HuH-7.5 (cell line): ENCODE measurements around the gene MRPL44.
"Not testable (repeated sequence)": the region's sequence is repeated elsewhere in the genome, so short reads cannot be mapped to it uniquely, and the experiment has no call there.

Experiments
- DNase-seq: peaks from one replicate; pipeline ENCODE4 v3.0.0; 2011; ENCODE audit warnings: low spot score

Gene MRPL44

DNA sequence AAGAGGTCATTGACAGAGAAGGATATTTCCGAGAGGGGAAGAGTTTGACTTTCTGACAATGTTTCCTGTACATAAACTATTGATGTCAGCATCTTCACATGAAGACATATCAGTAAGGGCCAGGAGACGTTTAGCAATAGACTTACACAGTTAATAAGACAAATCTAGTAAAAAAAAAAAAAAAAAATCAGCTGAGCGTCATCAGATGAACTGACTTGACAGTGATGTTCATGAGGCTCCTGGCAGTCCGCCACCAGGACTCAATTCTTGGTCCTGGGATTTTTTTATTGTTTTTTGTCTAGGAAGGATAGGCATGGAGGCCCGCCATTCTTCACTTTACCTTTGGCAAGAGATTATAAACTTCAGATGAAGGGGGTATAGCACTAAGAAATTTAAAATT lies 14.5 kb downstream of the MRPL44 start:
- DNase-seq: no peak

DNA sequence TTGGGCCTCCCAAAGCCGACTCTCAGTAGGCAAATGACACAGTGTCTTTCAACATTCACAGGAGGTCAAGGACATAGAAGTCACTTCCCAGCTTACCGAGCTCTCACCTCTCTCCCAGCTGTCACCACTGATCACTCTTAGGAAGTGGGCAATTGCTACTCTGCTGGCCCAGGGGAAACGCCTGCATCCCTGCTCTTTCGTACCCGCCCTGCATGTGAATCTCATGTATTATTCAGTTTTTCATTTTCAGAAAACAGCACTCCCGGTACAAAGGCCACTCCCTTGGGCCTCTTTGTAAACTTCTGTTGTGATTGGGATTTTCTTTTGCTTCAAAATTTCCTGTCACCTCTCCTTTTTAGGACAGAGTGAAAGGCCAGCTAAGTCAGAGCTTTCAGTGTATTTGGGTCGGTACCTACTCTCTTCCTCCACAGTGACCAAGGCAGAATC lies 15.4 kb downstream of the MRPL44 start:
- DNase-seq: no peak

GRCh38 chr2:223973606-223974005 lies 16.3 kb downstream of the MRPL44 start:
- DNase-seq: no peak

- DNase-seq: no peak
These were observed 19.5 kb downstream of the MRPL44 start for GRCh38 chr2:223976635-223977226.

GRCh38 chr2:223978451-223978850 lies 21.2 kb downstream of the MRPL44 start:
- DNase-seq: no peak

DNA sequence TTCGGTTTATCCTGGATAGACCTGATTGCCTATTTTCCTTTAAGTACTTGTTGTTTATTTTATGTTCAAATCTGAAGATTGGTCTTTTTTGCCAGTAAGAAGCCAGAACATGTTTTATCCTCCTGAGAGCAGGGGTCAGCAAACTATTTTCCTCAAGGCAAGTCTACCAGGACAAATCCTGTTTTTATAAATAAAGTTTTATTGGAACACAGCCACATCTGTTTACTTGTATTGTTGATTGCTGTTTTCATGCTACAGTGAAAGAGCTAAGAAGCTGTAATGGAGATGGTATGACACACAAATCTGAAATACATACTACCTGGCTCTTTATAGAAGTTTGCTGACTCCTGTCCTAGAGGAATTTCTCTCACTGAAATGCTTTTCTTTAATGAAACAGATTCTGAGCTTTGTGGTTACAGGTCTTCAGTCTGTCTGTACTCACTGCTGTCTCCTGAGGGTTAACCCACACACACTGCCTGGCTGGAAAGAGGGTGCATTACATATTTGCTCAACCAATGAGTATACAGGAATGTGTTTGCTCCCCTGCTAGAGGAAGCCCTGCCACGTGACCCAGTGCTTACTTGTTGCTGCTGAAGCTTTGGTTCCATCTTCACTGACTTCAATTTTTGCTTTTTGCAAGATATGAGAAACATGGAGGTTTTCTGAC lies 22.6 kb downstream of the MRPL44 start:
- no peak for DNase-seq

GRCh38 chr2:223980397-223980735 lies 23.1 kb downstream of the MRPL44 start:
- DNase-seq: no peak

GRCh38 chr2:223980803-223981202 lies 23.5 kb downstream of the MRPL44 start:
- no peak for DNase-seq

DNA sequence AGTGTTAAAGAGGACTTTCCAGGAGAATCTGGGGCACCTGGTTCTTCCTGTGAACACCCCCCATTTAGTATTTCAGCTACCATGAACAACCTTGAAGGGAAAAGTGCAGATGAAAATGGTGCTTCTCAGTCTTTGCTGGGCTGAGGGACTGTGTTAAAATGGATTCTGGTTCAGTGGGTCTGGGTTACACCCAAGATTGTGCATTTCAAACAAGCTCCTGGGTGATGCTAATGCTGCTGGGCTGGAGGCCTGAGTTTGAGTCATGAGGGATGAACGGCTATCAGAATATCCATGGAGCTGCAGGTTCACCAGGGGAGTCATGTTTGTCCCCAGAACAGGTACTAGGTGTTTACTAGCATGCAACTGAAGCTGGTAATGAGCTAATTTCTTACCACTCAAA lies 24.0 kb downstream of the MRPL44 start:
- DNase-seq: no peak

GRCh38 chr2:223989206-223989855 lies 32.1 kb downstream of the MRPL44 start:
- no peak for DNase-seq

GRCh38 chr2:223989856-223990232 lies 32.6 kb downstream of the MRPL44 start:
- DNase-seq: no peak

- no peak for DNase-seq
These were observed 34.3 kb downstream of the MRPL44 start for GRCh38 chr2:223991611-223992010.

DNA sequence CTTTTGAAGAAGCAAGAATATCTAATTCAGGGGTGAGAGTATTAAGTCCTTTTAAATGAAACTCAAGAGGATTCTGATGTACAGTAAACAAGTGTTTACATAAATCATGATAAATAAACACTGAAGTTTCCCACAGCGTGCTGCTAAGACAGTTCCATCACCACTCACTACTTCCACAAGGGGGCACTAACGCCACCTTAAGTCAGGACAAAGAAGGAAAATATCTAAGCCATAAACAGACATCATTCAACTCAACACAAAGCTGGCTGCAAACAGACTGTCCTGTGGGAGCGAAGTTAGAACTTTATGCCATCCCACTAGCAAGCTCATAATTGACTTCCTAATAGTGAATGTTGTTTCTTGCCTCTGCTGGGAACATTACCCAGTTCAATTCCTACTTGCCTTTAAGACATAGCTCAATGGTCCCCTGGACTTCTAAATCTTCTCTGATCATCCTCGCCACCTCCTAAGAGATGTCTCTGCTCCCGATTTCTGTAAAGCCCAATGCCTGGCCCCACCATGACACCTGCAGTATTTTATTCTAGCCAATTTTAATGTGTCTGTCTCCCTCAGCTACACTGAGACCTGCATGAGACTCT lies 36.5 kb downstream of the MRPL44 start:
- DNase-seq: peak; percentile 55

DNA sequence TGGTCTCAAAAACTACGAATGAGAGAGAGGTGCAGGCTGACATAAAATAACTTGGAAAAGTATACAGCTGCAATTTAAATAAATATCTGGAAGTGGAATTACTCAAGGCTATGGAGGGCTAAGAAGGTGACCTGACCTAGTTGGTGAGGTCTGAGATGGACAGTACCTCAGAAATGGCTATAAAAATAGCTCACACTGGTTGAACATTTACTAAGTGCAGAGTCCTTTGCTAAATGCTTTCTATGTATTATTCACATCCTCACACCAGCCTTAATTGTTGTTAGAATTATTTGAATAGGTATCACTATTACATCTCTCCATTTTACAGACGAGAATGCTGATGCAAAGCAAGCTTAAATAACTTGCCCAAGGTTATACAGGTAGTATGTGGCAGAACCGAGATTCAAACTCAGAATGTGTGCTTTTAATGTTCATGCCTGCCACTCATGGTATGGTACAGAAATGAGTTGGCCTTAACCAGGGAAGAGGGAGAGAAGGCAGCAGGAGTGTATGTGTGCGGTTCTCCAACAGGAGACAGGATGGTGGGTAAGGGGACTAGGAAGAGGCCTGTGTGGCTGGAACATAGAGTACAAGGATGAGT lies 37.4 kb downstream of the MRPL44 start:
- no peak for DNase-seq

DNA sequence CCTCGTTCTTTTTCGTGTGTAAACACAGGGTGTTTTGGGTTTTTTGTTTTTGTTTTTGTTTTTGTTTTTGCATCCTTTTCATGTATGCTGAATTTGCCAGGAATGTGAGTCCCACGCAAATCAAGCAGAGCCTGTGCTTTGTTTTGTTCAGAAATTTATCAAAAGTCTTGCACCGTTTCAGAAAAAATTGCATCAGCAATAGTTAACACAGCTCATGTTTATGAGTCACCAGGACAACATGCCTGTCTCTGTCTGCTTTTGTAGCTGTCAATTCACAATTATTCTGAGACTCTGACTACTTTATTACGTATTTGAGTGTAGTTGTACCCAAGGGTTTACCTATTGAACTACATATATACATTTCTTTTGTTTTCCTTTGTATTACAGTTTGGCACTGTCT lies 38.3 kb downstream of the MRPL44 start:
- peak; percentile 24 for DNase-seq

GRCh38 chr2:223996391-223996790 lies 39.1 kb downstream of the MRPL44 start:
- DNase-seq: no peak

- no peak for DNase-seq
These were observed 40.7 kb downstream of the MRPL44 start for GRCh38 chr2:223997938-223998337.

GRCh38 chr2:223998948-223999347 lies 41.7 kb downstream of the MRPL44 start:
- DNase-seq: no peak

DNA sequence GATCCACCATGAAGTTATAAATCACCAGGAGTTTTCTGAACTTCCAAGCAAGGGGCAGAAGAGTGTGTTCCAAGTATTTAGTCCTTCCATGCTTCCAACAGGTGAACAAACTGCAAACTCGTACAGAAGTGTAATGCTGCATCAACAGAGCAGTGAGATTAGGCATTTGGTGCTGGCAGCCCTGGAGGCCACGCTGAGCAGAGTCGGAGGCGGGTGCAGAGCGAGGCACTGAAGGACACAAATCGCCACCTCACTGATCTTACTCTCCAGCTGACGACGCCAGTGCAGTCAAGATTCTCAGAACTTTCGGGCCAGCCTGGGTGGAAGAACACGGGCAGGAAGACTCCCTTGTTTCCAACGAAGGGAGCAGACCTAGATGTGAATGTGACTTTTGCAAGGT lies 42.6 kb downstream of the MRPL44 start:
- DNase-seq: no peak

GRCh38 chr2:224000662-224001061 lies 43.4 kb downstream of the MRPL44 start:
- not testable (repeated sequence) for DNase-seq

- DNase-seq: no peak
These were observed 46.9 kb downstream of the MRPL44 start for GRCh38 chr2:224004105-224004695.

DNA sequence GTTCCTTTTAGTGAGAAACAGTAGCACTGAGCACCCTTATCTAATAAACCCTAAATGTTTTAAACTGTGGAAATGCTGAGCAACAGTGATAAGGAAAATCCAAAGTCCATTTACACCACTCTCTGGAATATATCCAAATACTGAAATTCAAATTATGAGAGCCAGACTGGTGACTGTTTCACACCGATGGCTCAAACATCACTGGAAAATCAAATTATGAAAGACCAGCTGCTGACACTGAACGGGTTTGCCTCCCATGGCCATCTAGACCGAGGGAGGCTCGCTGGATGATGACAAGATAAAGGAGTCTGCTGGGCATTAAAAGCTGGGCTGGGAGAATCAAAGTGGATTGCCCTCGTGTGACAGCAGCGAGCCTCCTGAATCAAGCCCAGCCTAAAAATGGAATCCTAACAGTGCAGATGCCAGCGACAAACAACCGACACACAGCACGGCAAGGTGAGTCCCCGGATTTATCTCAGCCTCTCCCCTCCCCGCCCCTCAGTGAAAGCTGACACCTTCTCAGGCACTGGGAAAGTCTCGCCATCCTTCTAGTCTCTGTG lies 51.5 kb downstream of the MRPL44 start:
- DNase-seq: peak; percentile 38
